Mesothelial cell of epicardium (in vitro differentiated cells): ENCODE data around the gene ATXN7L1. TPM values are rescaled to one million over a fixed set of nuclear protein-coding genes. Genes with fewer than 3 reads are reported as not detected.

Source experiments
- DNase-seq, 2 experiments: peaks; one replicate each; pipeline ENCODE4 v3.0.0; 2021; ENCODE audit warnings: low spot score in 2 of 2; ENCODE audit not compliant: unreplicated experiment in 2 of 2
- H3K27ac Mint-ChIP-seq: 2 replicates; pipeline ENCODE4 v1.8.0; 2021; ENCODE audit warnings: mixed read lengths
- H3K27me3 Mint-ChIP-seq: 2 replicates; pipeline ENCODE4 v1.8.0; 2021; ENCODE audit warnings: low read depth, mixed read lengths
- H3K36me3 Mint-ChIP-seq: 2 replicates; pipeline ENCODE4 v1.8.0; 2021; ENCODE audit warnings: mixed read lengths
- H3K4me1 Mint-ChIP-seq: 2 replicates; pipeline ENCODE4 v1.8.0; 2021; ENCODE audit warnings: mixed read lengths
- H3K4me3 Mint-ChIP-seq: 2 replicates; pipeline ENCODE4 v1.8.0; 2021; ENCODE audit warnings: mild to moderate bottlenecking, moderate library complexity, mixed read lengths
- H3K9me3 Mint-ChIP-seq: 2 replicates; pipeline ENCODE4 v1.8.0; 2021; ENCODE audit warnings: mixed read lengths
- total RNA-seq: library from RNA; stranded (reverse); gene quantifications from 3 replicates; pipeline ENCODE4 v1.2.1, GENCODE V29; 2021
- TF ChIP-seq, protein P1 (sequence below): fragments of 200-600 bp; sonication (generic); IDR thresholded peaks from one replicate; pipeline ENCODE4 v1.5.0; 2021; ENCODE audit warnings: antibody characterized with exemption; ENCODE audit not compliant: unreplicated experiment

Gene ATXN7L1
- total RNA-seq, 1 donor from 2014 or later: 18.0 TPM

DNA sequence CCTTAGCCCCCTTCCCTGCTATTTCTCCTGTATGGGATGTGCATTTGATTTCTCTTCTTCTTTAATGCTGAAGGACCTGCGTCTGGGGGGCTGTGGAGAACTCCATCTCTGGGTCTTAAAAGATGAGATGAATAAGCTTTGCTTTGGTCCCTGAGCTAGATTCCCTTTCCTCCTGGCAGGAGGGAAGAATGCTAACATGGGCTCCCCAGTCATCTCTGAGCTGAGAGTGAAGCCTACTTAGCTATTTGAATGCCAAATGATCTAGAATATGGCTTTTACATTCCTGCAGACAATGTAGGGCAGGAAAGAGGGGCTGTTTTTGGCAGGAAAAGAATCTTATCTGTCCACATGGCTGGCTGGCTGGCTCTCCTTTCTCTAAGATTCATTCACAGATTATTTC, 232.5 kb downstream of the ATXN7L1 start:
- Mint-ChIP-seq H3K36me3 (peaks cover 4% of the 10 kb centered on the region), H3K4me1 (peaks cover 31% of the 10 kb centered on the region), H3K27me3 (no peaks in the 10 kb centered on the region), H3K9me3 (no peaks in the 10 kb centered on the region), H3K4me3 (no peak overlapping the region), H3K27ac (no peak overlapping the region)
- TF ChIP-seq, protein P1, sequence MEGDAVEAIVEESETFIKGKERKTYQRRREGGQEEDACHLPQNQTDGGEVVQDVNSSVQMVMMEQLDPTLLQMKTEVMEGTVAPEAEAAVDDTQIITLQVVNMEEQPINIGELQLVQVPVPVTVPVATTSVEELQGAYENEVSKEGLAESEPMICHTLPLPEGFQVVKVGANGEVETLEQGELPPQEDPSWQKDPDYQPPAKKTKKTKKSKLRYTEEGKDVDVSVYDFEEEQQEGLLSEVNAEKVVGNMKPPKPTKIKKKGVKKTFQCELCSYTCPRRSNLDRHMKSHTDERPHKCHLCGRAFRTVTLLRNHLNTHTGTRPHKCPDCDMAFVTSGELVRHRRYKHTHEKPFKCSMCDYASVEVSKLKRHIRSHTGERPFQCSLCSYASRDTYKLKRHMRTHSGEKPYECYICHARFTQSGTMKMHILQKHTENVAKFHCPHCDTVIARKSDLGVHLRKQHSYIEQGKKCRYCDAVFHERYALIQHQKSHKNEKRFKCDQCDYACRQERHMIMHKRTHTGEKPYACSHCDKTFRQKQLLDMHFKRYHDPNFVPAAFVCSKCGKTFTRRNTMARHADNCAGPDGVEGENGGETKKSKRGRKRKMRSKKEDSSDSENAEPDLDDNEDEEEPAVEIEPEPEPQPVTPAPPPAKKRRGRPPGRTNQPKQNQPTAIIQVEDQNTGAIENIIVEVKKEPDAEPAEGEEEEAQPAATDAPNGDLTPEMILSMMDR: no peak
- DNase-seq: no peak

DNA sequence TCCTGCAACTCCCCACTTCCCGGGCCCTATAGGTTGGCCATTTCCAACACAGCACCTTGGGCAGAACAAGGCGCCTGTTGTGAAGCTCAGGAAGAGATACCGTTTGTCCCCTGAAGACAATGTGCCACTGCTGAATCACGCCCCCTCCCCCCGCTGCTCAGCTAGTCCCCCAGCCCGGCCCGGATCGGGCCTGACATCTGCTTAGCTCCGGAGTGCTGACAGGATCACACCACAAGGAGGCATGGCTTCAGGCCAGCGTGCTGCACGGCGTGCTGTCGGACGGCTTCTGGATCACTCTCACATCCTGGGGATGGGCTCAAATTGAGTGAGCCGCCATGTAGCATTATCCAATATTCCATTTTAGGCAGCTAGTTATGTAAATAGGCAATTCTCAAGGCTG, 233.0 kb downstream of the ATXN7L1 start:
- DNase-seq: no peak
- H3K9me3 Mint-ChIP-seq: no peaks in the 10 kb centered on the region
- peaks cover 4% of the 10 kb centered on the region for H3K36me3 Mint-ChIP-seq
- no peaks in the 10 kb centered on the region for H3K27me3 Mint-ChIP-seq
- H3K4me3 Mint-ChIP-seq: no peak overlapping the region
- peaks cover 31% of the 10 kb centered on the region for H3K4me1 Mint-ChIP-seq
- H3K27ac Mint-ChIP-seq: no peak overlapping the region
- TF ChIP-seq, protein P1: no peak

DNA sequence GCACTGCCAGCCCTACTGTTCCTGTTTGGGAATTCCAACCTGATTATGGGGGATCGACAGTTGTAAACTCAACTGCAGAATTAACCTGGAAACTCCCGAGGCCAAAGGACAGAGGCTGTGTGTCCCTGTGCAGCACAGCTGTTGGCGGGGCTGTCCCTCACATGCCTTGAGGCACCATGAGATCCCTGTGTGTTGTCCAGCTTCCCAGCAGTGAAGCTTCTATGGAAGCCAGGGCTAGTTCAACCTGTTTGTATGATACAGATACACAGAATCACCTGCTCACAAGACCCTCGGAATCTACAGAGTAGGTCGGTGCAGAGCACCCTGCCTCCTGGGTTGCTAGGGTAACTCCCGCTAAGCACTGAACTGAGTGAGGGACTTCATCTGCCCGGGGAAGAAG, 234.1 kb downstream of the ATXN7L1 start:
- H3K4me1 Mint-ChIP-seq: peaks cover 34% of the 10 kb centered on the region
- H3K9me3 Mint-ChIP-seq: no peaks in the 10 kb centered on the region
- TF ChIP-seq, protein P1: no peak
- DNase-seq: no peak
- H3K27ac Mint-ChIP-seq: no peak overlapping the region
- no peaks in the 10 kb centered on the region for H3K27me3 Mint-ChIP-seq
- peaks cover 10% of the 10 kb centered on the region for H3K36me3 Mint-ChIP-seq
- H3K4me3 Mint-ChIP-seq: no peak overlapping the region

DNA sequence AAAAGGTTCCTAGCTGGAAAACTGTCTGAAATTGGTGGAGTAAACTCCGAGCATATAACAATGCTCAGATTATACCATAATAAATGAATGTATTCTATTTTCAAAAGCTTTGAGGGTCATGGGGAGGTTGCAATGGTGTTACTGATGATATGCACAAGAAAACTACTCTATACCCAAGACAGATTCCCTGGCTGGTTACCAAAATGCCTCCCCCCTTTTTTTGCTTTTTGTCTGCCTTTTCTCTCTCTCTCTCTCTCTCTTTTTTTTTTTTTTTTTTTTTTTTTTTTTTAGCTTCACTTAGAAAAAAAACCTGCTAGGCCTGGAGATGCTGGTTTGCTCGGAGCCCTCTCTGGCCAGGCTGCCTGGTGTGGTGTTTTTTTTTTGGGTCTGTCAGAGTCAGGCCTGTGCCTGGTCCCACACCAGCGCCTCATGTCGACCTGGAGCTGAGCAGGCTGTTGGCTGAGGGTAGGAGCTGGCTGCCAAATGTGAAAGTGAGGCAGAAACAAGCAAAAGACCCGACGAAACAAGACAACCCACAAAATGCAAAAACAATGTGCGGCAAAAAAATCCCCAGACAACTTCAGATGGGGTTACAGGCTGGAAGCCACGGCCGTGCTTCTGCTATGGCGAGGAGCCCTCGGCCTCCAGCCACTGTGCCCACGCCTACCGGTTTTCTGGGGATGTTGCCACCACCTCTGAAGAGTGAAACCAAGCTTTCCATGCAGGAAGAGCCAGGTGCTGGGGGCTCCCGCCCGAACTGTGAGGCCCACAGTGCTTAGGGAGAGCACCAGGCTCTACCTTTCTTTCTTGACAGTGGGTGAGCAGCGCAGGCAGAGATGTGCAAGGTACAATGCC, 235.2 kb downstream of the ATXN7L1 start:
- Mint-ChIP-seq H3K27me3 (no peaks in the 10 kb centered on the region), H3K36me3 (peaks cover 10% of the 10 kb centered on the region), H3K27ac (peak overlapping the region; percentile 25), H3K9me3 (no peaks in the 10 kb centered on the region), H3K4me1 (peaks cover 34% of the 10 kb centered on the region), H3K4me3 (no peak overlapping the region)
- no peak for DNase-seq
- TF ChIP-seq, protein P1: no peak

DNA sequence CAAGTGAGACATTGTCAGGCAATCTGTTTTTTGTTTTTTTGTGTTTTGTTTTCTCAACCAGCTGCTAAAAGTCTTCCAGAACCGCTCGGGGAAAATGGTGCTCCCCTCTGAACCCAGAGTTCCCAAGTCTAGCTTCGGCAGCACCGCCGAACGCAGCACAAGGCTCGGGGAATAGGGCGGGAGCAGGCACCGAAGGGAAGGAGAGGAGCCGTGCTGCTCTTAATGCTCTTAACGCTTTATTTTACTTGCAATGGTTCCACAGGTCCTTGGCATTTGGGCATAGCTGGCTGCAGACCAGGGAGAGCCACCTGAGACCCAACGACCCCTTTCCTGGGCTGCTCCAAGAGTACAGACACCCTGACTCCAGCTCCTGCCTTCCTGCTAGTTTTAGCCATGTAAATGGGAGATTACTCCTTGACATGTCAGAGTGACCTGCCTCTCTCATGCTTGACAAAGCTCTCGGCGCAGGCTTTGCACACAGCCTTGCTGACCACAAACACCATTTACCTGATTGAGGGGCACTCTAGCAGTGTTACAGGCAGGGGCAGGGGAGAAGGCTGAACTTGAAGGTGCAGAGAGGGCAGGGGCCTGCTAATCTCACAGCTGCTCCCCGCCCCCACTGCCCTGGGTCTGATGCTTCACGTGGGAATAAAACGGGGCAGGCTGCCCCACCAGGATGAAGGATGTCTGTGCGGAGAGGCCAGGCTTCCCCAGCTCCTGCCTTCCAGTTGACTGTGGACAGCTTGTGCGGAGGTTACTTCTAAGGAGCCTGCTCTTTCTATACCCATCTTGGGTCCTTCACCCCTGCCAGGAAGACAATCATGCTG, 236.5 kb downstream of the ATXN7L1 start:
- peaks cover 11% of the 10 kb centered on the region for H3K36me3 Mint-ChIP-seq
- no peaks in the 10 kb centered on the region for H3K9me3 Mint-ChIP-seq
- no peaks in the 10 kb centered on the region for H3K27me3 Mint-ChIP-seq
- peaks cover 34% of the 10 kb centered on the region for H3K4me1 Mint-ChIP-seq
- TF ChIP-seq, protein P1: no peak
- H3K4me3 Mint-ChIP-seq: peak overlapping the region; percentile 32
- DNase-seq: no peak
- H3K27ac Mint-ChIP-seq: peak overlapping the region; percentile 83
